Liver (tissue), 3 donors: Measurements from ENCODE around the gene CHADL.

Experiments
- ATF3 ChIP-seq: IDR thresholded peaks from 2 replicates; pipeline ENCODE4 v1.6.1; 2016; ENCODE audit warnings: antibody characterized with exemption
- CTCF ChIP-seq: fragments of 150-350 bp; IDR thresholded peaks from 2 replicates; pipeline ENCODE4 v1.5.1; 2017; ENCODE audit warnings: improper control_type of control experiment, low read depth, low read length; ENCODE audit not compliant: missing input control
- EGR1 ChIP-seq, 2 donors: IDR thresholded peaks; 2 replicates each; pipeline ENCODE4 v1.6.1; 2016 to 2018; ENCODE audit warnings: antibody characterized with exemption in 2 of 2, low read depth in 2 of 2
- FOXA1 ChIP-seq: IDR thresholded peaks from 2 replicates; pipeline ENCODE4 v1.6.1; 2016; ENCODE audit warnings: antibody characterized with exemption
- GABPA ChIP-seq, 2 donors: IDR thresholded peaks in 1 of 2; conservative IDR thresholded peaks in 1 of 2; 2 replicates each; pipeline ENCODE4 v1.6.1; 2016; ENCODE audit warnings: antibody characterized with exemption in 2 of 2, mild to moderate bottlenecking in 1 of 2, moderate library complexity in 1 of 2
- HNF4A ChIP-seq, 2 donors: conservative IDR thresholded peaks; 2 replicates each; pipeline ENCODE4 v1.6.1; 2016; ENCODE audit warnings: antibody characterized with exemption in 2 of 2, mild to moderate bottlenecking in 2 of 2
- JUND ChIP-seq, 2 donors: IDR thresholded peaks; 2 replicates each; pipeline ENCODE4 v1.6.1; 2016; ENCODE audit warnings: antibody characterized with exemption in 2 of 2
- MAX ChIP-seq: IDR thresholded peaks from 2 replicates; pipeline ENCODE4 v1.6.1; 2016; ENCODE audit warnings: antibody characterized with exemption
- RAD21 ChIP-seq, 2 donors: IDR thresholded peaks; 2 replicates each; pipeline ENCODE4 v1.6.1; 2016; ENCODE audit warnings: antibody characterized with exemption in 2 of 2, mild to moderate bottlenecking in 2 of 2
- REST ChIP-seq: IDR thresholded peaks from 2 replicates; pipeline ENCODE4 v1.6.1; 2016; ENCODE audit warnings: antibody characterized with exemption, mild to moderate bottlenecking
- SP1 ChIP-seq: IDR thresholded peaks from 2 replicates; pipeline ENCODE4 v1.6.1; 2018; ENCODE audit warnings: antibody characterized with exemption, mild to moderate bottlenecking
- TAF1 ChIP-seq: conservative IDR thresholded peaks from 2 replicates; pipeline ENCODE4 v1.6.1; 2016; ENCODE audit warnings: antibody characterized with exemption, mild to moderate bottlenecking
- YY1 ChIP-seq: IDR thresholded peaks from 2 replicates; pipeline ENCODE4 v1.6.1; 2016; ENCODE audit warnings: antibody characterized with exemption, mild to moderate bottlenecking
- ZBTB33 ChIP-seq: IDR thresholded peaks from 2 replicates; pipeline ENCODE4 v1.6.1; 2016; ENCODE audit warnings: antibody characterized with exemption
- donor health status: healthy.
- donor health status: healthy.

- no peak for TF ChIP-seq CTCF
- no peak for TF ChIP-seq YY1
- no peak for TF ChIP-seq RAD21 (IDR thresholded peaks at IDR 0.05)
- TF ChIP-seq REST = no peak
- TF ChIP-seq MAX = no peak
- no peak for TF ChIP-seq EGR1 (IDR thresholded peaks at IDR 0.05; ENCODE audit: low read depth in 2 of 2)
- TF ChIP-seq JUND (IDR thresholded peaks at IDR 0.05) = no peak
- TF ChIP-seq TAF1 = no peak
- no peak for TF ChIP-seq ZBTB33
- no peak for TF ChIP-seq ATF3
- TF ChIP-seq SP1 = no peak
- TF ChIP-seq HNF4A (conservative IDR thresholded peaks at IDR 0.05) = no peak
- TF ChIP-seq FOXA1 = no peak
- TF ChIP-seq GABPA (IDR thresholded peaks at IDR 0.05 in 1 of 2, conservative IDR thresholded peaks at IDR 0.05 in 1 of 2) = no peak
Measured at GRCh38 chr22:41285441-41285819, 44.7 kb upstream of the CHADL start.
